GM21786 (cell line): Measurements from ENCODE around the gene CMTM4.
"Not testable (repeated sequence)": the region's sequence is repeated elsewhere in the genome, so short reads cannot be mapped to it uniquely, and the experiment has no call there.

Experiments used
- ATAC-seq: cut with Tn5 transposase; IDR thresholded peaks from one replicate; pipeline ENCODE4 v1.9.1; 2021; ENCODE audit not compliant: unreplicated experiment

The CMTM4 gene

DNA sequence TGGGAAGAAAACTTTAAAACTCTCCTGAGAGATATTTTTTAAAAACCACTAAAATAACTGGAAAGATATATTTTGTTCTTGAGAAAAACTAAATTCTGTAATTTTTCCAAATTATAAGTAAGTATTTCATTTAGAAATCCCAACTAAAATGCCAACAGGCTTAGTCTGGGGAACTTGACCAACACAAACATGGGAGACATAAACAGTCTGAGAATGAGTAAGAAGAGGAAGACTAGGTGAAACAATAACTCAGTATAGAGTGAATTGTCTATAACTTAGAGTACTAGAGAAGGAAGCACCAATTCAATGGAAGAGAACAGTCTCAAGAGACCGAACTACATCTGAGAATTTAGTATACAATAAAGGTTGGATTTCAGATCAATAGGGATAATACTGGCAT, 127.4 kb downstream of the CMTM4 start:
- no peak for ATAC-seq

- no peak for ATAC-seq
Measured at GRCh38 chr16:66568355-66568754, 128.2 kb downstream of the CMTM4 start.

DNA sequence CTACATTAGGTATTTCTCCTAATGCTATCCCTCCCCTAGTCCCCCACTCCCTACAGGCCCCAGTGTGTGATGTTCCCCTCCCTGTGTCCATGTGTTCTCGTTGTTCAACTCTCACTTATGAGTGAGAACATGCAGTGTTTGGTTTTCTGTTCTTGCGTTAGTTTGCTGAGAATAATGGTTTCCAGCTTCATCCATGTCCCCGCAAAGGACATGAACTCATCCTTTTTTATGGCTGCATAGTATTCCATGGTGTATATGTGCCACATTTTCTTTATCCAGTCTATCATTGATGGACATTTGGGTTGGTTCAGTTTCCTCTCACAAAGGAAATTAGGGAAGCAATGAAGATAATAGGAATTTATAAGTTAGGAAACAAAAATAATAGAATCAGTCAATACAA, 129.3 kb downstream of the CMTM4 start:
- not testable (repeated sequence) for ATAC-seq

- ATAC-seq: no peak
Measured at GRCh38 chr16:66566051-66566901, 130.3 kb downstream of the CMTM4 start, which contains the start of gene CMTM1. Gene CMTM1, plus strand, starts transcription at chr16:66566439. Its CDS starts 75 bp downstream, at chr16:66566514.
